NT2/D1 (cell line): Measurements from ENCODE around the gene ANKRD42.

ENCODE experiments used
- DNase-seq: peaks from one replicate; pipeline ENCODE4 v3.0.0-alpha.2; 2011; ENCODE audit warnings: low read depth, low spot score
- H3K27me3 ChIP-seq: 2 replicates; pipeline ENCODE4 v1.6.0; 2011; ENCODE audit warnings: mild to moderate bottlenecking; ENCODE audit not compliant: insufficient read length, insufficient read depth
- H3K36me3 ChIP-seq: 2 replicates; pipeline ENCODE4 v1.6.1; 2011; ENCODE audit warnings: mild to moderate bottlenecking, low read length, mixed read lengths; ENCODE audit not compliant: insufficient read depth, insufficient read length
- H3K4me1 ChIP-seq: 2 replicates; pipeline ENCODE4 v1.5.1; 2011; ENCODE audit not compliant: insufficient read depth, insufficient read length
- H3K4me3 ChIP-seq: 2 replicates; pipeline ENCODE4 v1.5.1; 2011; ENCODE audit warnings: low read depth; ENCODE audit not compliant: insufficient read length
- H3K9ac ChIP-seq: 2 replicates; pipeline ENCODE4 v1.6.0; 2011; ENCODE audit warnings: low read depth; ENCODE audit not compliant: insufficient read length
- H3K9me3 ChIP-seq: 2 replicates; pipeline ENCODE4 v1.5.1; 2011; ENCODE audit warnings: mild to moderate bottlenecking, low read length; ENCODE audit not compliant: insufficient read depth
- SUZ12 ChIP-seq: IDR thresholded peaks from 2 replicates; pipeline ENCODE4 v1.6.1; 2011; ENCODE audit not compliant: insufficient read length, insufficient read depth; ENCODE audit errors: extremely low read depth
- YY1 ChIP-seq: IDR thresholded peaks from 2 replicates; pipeline ENCODE4 v1.6.1; 2011; ENCODE audit not compliant: insufficient read length, insufficient read depth
- ZNF274 ChIP-seq: IDR thresholded peaks from 2 replicates; pipeline ENCODE4 v1.6.1; 2011; ENCODE audit warnings: mild to moderate bottlenecking, low read depth, low read length

Gene ANKRD42

DNA sequence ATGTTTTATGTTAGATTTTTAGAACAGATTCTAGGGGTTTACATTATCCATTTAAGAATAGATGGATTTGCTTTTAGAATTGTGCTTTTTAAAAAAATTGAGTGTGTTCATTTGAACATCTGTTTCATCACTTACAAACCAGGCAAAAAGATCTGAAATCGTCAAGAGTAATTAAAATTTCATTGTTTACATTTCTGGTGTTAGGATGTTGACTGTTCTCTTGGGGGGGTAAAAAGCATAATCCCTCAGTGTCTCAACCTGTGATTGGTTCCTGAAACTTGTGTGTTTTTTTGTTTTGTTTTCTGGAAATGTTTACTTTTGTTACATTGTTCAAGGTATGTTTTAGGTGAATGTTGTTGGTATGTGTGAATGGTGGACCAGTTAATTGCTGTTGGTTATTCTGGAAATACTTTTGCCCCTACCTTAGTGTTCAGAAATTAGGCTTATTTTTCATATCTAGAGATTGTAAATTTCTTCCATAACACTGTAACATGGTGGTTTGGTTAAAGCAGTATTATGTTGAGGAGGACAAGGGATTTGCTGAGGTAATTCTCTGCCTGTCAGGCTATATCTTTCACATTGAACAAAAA is 31.8 kb upstream of the ANKRD42 start:
- TF ChIP-seq ZNF274 = no peak
- no peak for TF ChIP-seq YY1
- TF ChIP-seq SUZ12 = no peak
- no peaks in the 10 kb centered on the region for H3K4me1 ChIP-seq
- peaks cover 75% of the 10 kb centered on the region for H3K36me3 ChIP-seq
- no peaks in the 10 kb centered on the region for H3K9me3 ChIP-seq
- DNase-seq = no peak
- H3K27me3 ChIP-seq = no peaks in the 10 kb centered on the region
- no peak overlapping the region for H3K4me3 ChIP-seq
- no peak overlapping the region for H3K9ac ChIP-seq

DNA sequence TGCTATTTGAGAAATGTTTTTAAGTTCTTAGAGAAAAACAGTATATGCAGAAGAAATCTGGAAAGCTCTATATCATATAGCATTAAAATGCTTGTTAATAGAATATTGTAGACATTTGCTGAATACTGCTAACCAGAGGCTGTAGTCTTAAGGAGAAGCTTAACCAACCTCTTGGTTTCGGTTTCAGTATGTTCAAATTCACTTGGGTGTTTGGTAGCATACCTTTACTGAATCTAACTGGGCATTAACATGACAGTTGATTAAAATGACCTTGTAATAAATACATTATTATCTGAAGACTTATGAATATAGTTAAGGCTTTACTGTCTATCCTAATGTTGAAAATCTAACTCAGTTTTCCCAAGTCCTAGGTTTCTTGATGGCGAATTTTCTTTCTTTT is 31.1 kb upstream of the ANKRD42 start:
- TF ChIP-seq SUZ12 = no peak
- no peak for TF ChIP-seq ZNF274
- TF ChIP-seq YY1 = no peak
- H3K36me3 ChIP-seq = peaks cover 82% of the 10 kb centered on the region
- H3K4me1 ChIP-seq = no peaks in the 10 kb centered on the region
- DNase-seq = no peak
- H3K27me3 ChIP-seq = no peaks in the 10 kb centered on the region
- no peaks in the 10 kb centered on the region for H3K9me3 ChIP-seq
- no peak overlapping the region for H3K9ac ChIP-seq
- H3K4me3 ChIP-seq = no peak overlapping the region

DNA sequence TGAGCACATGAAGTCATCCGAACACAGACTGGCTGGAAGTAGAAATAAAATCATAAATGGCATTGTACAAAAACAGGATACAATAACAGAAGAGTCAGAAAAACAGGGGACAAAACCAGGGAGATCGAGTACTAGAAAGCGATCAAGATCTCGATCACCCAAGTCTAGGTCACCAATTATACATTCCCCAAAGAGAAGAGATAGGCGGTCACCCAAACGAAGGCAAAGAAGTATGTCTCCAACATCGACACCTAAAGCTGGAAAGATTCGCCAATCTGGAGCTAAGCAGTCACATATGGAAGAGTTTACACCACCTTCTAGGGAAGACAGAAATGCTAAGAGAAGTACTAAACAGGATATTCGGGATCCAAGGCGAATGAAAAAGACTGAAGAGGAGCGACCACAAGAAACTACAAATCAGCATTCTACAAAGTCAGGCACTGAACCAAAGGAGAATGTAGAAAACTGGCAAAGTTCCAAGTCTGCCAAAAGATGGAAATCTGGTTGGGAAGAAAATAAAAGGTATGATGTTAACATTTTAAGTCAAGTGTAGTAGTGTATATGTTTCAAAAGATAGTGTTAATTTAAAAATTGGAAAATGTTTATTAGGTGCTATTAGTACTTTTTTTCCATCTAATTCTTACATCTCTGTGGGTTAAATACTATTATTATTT is 27.2 kb upstream of the ANKRD42 start:
- Histone ChIP-seq H3K9ac (no peak overlapping the region), H3K9me3 (no peaks in the 10 kb centered on the region), H3K4me3 (no peak overlapping the region), H3K36me3 (peaks cover 89% of the 10 kb centered on the region), H3K27me3 (no peaks in the 10 kb centered on the region), H3K4me1 (no peaks in the 10 kb centered on the region)
- no peak for DNase-seq
- TF ChIP-seq ZNF274 (no peak), SUZ12 (no peak), YY1 (no peak)

- Histone ChIP-seq H3K36me3 (peaks cover 87% of the 10 kb centered on the region), H3K4me3 (no peak overlapping the region), H3K27me3 (no peaks in the 10 kb centered on the region), H3K9ac (no peak overlapping the region), H3K4me1 (no peaks in the 10 kb centered on the region), H3K9me3 (no peaks in the 10 kb centered on the region)
- DNase-seq = no peak
- TF ChIP-seq YY1 = no peak
- no peak for TF ChIP-seq ZNF274
- no peak for TF ChIP-seq SUZ12
Observed at GRCh38 chr11:83168756-83169155, 24.8 kb upstream of the ANKRD42 start.

- Histone ChIP-seq H3K9ac (no peak overlapping the region), H3K4me3 (no peak overlapping the region), H3K4me1 (no peaks in the 10 kb centered on the region), H3K36me3 (peaks cover 86% of the 10 kb centered on the region), H3K27me3 (no peaks in the 10 kb centered on the region), H3K9me3 (no peaks in the 10 kb centered on the region)
- TF ChIP-seq ZNF274 = no peak
- no peak for TF ChIP-seq YY1
- no peak for TF ChIP-seq SUZ12
- no peak for DNase-seq
Observed at GRCh38 chr11:83170865-83171264, 22.6 kb upstream of the ANKRD42 start.

DNA sequence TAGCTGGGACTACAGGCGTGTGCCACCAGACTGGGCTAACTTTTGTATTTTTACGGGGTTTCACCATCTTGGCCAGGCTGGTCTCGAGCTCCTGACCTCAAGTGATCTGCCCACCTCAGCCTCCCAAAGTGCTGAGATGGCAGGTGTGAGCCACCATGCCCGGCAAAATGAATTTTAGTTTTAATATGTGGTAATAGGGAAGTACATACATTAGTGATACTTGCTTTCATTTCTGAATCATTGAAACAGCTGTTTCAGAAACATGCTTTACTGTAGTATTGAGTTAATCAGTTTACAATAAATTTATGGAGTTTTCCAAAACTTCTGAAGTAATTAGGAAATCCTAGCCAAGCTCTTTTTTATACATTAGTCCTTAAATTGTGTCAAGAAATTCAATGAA is 21.0 kb upstream of the ANKRD42 start:
- Histone ChIP-seq H3K9ac (no peak overlapping the region), H3K4me1 (no peaks in the 10 kb centered on the region), H3K36me3 (peaks cover 78% of the 10 kb centered on the region), H3K9me3 (no peaks in the 10 kb centered on the region), H3K4me3 (no peak overlapping the region), H3K27me3 (no peaks in the 10 kb centered on the region)
- no peak for DNase-seq
- TF ChIP-seq YY1 = no peak
- TF ChIP-seq ZNF274 = no peak
- no peak for TF ChIP-seq SUZ12

DNA sequence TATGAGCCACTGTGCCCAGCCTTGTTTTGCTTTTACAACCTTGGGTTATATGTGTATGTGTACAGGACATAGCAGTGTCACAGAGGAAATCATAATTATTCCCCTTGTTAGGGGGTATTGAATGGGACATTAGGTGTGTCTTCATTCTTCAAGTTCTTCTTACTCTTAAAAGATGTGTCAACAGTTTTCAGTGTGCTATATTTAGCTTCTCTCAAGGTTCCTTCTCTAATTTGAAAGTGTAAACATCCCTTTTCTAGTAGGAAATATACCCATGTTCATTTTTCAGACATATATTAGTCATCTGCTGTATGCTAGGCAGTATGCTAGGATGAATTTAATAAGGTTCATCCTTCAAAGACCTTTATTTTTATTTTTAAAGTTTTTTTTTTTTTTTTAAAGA is 19.5 kb upstream of the ANKRD42 start:
- no peak for DNase-seq
- TF ChIP-seq YY1 (no peak), ZNF274 (no peak), SUZ12 (no peak)
- no peaks in the 10 kb centered on the region for H3K27me3 ChIP-seq
- H3K4me3 ChIP-seq = no peak overlapping the region
- no peaks in the 10 kb centered on the region for H3K4me1 ChIP-seq
- H3K36me3 ChIP-seq = peaks cover 76% of the 10 kb centered on the region
- no peak overlapping the region for H3K9ac ChIP-seq
- no peaks in the 10 kb centered on the region for H3K9me3 ChIP-seq

DNA sequence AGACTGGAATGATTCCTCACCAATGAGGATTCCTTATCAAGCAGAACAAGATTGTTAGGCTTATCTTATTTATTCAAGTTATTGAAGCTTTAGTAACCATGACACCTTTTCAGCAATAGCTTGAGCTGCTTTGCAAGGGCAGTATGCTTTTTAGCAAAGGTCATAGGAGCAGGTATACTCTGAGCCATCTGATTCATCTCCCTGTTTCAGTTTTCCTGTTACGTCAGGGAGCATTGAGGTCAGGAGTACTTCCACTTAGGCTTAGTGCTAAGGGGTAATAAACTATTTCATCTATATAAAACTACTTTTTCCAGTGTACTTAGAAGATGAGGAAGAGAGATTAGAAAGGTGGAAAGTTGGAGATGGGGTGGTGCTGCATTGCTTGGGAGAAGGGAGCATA is 17.7 kb upstream of the ANKRD42 start:
- TF ChIP-seq YY1 (no peak), ZNF274 (no peak), SUZ12 (no peak)
- DNase-seq = no peak
- H3K4me3 ChIP-seq = no peak overlapping the region
- no peaks in the 10 kb centered on the region for H3K9me3 ChIP-seq
- H3K4me1 ChIP-seq = no peaks in the 10 kb centered on the region
- H3K9ac ChIP-seq = no peak overlapping the region
- peaks cover 68% of the 10 kb centered on the region for H3K36me3 ChIP-seq
- no peaks in the 10 kb centered on the region for H3K27me3 ChIP-seq
